Left renal pelvis (tissue), 4 donors: Measurements from ENCODE around the gene TTF1. TPM values are rescaled to one million over a fixed set of nuclear protein-coding genes. Genes with fewer than 3 reads are reported as not detected.
A peak's percentile ranks its signal among the peaks of the same experiment; 100 is the strongest.

ENCODE experiments used
- DNase-seq, 4 donors: peaks; one replicate each; pipeline ENCODE4 v3.0.0-alpha.2; 2013; ENCODE audit warnings: low read depth in 4 of 4, low spot score in 3 of 4
- polyA plus RNA-seq, 4 donors: library from polyadenylated mRNA; unstranded; fragments of 120-200 nt; gene quantifications; one replicate each; pipeline ENCODE4 v1.2.1, GENCODE V29; 2013; ENCODE audit not compliant: insufficient read length in 4 of 4

Gene TTF1
- polyA plus RNA-seq, 4 donors, result 14.0 to 20.6 (median 18.5) TPM

DNA sequence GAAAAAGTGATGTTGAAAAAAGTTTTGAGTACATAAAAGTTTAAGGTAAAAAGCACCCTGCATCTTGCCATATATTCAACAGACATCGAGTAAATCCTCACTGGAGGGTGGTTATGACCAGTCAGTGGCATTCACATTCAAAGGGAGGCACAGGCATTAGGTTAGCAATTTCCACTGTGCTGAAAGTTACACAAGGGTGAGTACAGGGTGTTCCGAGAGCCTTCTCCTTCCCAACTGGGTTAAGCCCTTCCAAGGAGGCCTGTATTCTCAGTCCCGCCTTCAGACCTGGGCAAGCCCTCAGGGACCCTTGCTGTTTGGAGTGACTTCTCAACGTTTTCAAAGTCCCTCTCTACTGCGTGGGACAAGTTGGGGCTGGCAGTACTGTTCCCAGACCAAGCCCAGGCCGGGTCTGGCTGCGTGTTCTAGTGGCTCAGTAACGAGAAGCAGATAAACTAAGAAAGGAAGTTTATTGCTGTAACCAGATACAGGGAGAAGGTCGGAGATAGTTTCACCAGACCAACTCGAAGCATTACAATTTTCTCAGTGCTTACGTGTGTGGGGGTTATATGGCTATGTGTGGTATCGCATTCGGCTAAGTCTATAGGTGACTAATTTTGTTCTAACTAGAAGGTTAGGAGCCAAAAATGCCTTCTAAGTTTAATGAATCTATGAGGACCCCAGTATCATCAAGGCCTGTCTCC lies 38.9 kb downstream of the TTF1 start:
- no peak for DNase-seq

DNA sequence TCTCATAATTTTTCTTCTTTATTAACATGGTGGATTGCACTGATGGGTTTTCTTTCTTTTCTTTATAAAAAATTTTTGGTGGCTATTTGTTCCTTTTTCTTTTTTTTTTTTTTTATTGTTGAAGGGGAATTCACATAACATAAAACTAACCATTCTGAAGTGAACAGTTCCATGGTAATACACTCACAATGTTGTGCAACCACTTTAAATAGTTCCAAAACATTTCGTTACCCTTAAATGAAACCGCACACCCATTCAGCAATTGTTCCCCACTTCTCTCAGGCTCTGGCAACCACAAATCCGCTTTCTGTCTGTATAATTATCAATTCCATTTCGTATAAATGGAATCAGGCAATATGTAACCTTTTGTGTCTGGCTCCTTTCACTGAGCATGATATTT lies 40.2 kb downstream of the TTF1 start:
- DNase-seq, result no peak

DNA sequence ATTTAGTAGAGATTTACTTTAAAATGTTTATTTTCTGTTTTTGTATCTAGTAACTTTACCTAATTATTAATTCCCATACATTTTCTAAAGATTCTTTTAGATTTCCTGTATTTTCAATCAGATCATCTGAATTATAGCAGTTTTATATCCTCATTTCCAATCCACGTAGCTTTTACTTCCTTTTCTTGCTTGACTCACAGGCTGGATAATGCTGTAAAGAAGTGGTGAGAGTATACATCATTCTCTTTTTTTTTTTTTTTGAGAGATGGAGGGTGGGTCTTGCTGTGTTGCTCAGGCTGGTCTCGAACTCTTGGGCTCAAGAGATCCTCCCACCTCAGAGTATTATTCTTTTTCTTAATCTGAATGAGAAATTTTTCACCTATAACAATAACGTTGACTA lies 40.7 kb downstream of the TTF1 start:
- no peak for DNase-seq

DNA sequence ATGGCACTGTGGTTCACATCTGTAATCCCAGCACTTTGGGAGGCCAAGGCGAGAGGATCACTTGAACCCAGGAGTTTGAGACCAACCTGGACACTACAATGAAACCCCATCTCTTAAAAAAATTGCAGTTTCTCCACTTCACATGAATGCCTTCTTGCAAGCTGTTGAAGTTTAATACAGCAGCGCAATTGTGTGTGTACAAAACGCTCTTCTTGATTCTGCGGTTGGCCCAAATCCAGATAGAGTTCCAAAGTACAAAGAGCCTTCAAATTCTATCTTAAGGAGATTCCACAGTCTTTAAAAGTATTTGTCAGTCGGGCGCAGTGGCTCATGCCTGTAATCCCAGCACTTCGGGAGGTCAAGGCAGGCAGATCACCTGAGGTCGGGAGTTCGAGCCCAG lies 42.6 kb downstream of the TTF1 start:
- no peak for DNase-seq

DNA sequence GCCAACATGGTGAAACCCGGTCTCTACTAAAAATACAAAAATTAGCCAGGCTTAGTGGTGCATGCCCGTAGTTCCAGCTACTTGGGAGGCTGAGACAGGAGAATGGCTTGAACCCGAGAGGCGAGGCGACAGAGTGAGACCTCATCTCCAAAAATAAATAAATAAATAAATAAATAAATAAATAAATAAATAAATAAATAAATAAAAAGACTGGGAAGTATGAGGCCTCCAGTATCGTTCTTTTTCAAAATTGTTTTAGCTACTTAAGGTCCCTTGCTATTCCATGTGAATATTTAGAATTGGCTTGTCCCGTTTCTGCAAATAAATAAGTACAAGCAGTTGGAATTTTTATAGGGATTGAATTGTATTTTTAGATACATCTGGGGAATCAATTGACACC lies 48.9 kb downstream of the TTF1 start:
- no peak for DNase-seq

DNA sequence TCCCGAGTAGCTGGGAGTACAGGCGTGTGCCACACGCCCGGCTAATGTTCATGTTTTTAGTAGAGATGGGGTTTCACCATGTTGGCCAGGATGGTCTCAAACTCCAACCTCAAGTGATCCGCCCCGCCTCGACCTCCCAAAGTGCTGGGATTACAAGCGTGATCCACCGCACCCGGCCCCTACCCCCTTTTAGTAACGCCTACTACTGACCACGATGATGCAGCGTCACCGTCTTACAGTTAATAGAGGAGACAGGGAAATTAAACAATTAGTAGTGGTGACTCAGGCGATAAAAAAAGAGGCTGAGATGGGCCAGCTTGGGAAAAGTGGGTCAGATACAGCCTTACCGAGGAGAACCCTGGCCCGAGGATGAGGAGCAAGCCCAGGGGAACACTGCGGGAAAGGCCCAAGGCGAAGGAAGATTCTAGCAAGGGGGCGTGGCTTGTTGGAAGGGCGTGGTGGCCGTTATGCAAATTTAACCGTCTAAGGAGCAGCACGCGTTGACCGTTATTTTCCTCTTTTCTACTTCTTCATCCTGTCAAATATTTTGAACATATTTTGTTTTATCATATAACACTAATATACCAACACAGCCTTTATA lies 50.2 kb downstream of the TTF1 start:
- no peak for DNase-seq

DNA sequence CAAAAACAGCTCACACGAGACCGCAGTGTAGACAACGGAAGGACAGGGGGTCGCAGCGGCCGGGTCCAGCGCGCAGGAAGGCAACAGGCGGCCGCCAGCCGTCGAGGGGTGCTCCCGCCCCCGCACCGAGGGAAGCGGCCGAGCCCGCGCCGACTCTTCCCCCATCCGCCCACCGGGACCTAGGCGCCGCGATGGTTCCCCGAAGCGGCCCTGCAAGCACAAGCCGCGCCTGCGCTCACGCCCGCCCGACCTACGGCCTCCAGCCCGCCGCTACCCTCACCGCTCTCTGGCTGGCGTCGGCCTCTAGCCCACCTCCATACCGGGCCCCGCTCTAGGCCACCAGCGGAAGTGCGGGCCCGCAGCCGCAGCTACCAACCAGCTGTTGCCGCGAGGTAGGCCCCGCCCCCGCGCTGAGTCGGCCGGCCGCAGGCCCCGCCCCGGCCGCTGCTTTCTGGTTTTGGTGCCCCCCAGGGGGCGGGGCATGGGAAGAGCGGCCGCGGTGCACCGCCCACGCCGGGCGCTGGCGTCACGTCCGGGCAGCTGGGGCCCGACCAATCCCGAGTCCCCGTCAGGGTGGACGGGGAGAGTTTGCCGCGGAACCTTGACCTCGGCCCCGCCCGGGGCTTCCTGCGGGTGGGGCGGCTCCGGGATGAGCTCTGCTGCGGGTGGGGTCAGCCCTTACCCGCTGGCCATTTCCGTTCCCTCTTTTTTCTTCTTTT lies 51.8 kb downstream of the TTF1 start, which contains the start of gene SETX:
Gene SETX, minus strand, starts transcription at position 350 of the 719 bp plus-strand sequence. CDS start 5,558 bp downstream, outside the sequence.
- DNase-seq, result peak; percentile 87 to 96 (median 95)

DNA sequence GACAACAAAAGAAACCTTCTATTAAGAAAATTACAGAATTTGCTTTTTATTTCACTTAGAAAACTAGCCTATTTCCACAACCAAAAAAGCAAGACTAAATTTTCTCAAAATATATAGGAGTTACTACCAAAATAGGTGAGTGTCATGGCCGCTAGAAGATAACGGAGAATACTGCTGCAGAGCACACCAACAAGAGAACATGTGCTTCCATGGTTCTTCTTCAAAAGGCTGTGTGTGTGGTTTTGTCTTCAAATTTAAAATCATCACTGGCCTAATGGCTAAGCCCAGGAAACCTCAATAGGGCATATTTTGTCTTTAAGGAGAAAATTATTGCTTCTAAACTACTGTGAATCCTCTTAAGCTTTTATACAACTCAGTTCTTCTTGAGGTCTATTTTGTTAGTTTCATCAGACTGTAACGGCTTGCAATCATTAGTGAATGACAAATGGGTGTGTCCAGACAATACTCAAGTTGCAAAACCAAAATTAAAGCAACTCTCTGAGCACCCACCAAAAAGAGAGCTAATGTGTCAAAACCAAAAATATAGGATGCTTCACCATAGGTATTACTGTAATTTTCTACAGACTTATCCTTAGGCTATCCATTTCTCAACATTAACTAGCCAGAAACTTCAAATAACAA lies 55.1 kb downstream of the TTF1 start:
- no peak for DNase-seq

DNA sequence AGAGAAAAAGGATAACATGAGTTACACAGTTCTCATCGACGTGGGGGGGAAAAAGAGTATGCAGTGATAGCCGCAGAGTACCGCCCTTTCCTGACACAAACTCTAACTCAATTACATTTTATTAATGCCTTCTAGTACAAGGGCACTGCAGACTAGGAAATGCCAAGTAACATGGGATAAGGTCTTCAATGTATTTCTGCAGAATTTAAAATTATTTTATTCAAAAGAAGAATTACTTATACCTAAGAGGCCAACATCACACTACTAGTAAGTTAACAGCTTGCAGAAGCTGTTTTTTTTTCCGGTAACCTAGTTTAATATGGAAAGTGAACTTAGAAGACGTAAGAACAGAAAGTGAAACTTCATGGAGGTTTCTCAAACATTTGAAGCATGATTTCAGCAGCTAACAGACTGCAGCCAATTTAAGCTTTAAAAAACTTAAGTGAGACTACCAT lies 55.8 kb downstream of the TTF1 start:
- no peak for DNase-seq

DNA sequence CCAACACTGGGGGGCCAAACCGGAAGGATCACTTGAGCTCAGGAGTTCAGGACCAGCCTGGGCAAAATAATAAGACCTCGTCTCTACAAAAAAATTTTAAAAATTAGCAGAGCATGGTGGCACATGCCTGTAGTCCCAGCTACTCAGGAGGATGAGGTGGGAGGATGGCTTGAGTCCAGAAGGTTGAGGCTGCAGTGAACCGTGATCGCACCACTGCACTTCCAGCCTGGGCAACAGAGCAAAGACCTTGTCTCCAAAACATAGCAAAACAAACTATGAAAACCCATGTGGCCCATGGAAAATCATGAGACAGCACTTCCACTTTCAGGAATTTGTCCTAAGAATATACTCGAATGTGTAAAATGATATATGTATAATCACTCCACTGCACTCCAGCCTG lies 58.0 kb downstream of the TTF1 start:
- no peak for DNase-seq

DNA sequence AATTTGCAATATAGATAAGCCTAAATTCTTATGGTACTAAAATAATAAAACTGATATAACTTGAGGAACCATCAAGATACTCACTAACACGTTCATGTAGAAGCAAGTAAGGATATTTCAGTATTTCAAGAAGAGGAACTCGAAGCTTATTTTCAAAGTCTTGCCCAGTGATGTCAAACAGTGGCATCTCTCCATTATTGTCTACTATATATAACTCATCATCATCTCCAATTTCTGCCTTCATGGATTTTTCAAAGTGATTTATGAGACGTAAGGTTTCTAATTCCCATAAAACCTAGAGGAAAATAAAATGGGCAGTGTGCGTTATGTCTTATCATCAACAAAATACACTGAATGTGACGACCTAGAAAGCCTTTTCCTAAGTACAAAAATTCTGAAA lies 60.5 kb downstream of the TTF1 start:
- DNase-seq, result no peak

DNA sequence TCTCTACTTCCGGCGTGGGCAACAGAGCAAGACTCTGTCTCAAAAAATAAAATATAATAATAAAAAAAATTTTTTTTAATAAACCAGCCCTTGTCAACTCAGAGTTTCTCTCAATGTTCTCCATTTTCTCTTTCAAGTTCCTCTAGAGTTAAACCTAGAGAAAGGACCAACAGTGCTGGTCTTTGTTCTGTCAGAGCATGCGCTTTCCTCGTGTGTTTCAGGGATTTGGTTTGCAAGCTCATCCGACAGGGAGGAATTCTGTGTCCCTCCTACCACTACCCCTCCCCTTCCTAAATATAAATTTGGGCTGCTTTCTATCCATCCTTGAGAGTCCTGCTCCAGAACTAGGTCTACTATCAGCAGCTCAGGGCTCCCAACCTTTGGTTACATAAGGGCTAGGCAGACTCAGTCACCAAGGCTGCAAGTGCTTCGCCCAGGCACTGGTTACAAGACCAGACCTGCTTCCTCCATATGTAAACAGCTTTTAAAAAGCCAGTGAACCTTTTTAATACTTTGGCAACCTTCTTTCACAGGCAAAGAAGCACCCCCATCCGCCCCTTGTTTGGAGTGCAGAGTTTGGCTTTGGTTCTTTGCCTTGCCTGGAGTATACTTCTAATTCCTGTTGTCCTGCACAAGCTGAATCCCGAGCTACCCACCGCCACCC lies 65.3 kb downstream of the TTF1 start:
- no peak for DNase-seq

DNA sequence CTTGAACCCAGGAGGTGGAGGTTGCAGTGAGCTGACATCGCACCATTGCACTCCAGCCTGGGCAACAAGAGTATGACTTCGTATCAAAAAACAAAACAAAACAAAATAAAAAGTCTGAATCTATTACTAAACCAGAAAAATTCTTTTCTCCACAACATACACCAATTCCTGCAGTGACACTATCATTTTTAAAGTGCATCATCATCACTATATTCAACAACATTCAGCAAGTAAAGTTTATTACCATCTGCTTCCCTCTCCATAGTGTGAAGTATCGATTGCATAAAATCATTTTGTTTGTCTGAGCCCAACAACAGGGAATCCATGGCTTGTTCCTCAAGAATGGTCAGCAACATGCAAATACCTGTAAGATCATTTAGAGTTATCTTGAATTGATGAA lies 72.3 kb downstream of the TTF1 start:
- no peak for DNase-seq

DNA sequence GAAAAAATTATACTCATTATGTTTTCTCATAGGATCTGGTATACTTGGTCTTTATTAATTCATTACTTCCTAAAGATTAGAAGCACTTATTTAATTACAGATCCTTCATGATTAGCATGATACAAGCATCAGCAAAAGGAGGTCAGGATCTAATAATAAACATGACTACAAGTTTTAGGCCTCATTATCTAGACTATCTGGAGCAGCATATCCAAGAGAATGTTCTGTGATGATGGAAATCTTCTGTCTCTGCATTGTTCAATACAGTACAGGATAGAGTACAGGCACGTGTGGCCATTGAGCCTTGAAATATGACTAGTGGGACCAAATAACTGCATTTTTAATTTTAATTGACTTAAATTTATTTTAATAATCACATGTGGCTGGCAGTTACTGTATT lies 73.1 kb downstream of the TTF1 start:
- DNase-seq, result no peak

DNA sequence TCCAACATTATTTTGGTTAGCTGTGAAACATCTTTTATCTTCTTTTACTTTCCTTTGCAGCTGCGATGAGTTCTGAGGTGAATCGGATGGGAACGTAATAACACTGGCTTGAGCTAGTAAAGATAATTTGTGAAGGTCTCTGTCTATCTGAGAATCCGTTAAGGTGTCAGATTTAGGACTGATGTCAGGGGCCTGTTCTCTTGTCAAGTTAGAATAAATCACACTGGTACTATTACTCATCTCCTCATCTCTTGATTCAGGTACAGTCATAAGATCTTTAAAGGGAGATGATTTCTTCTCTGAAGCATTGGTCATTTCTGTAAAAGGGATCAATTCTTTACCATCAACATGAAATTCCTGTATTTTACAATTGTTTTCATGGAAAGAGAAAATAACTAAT lies 78.1 kb downstream of the TTF1 start:
- DNase-seq, result no peak

DNA sequence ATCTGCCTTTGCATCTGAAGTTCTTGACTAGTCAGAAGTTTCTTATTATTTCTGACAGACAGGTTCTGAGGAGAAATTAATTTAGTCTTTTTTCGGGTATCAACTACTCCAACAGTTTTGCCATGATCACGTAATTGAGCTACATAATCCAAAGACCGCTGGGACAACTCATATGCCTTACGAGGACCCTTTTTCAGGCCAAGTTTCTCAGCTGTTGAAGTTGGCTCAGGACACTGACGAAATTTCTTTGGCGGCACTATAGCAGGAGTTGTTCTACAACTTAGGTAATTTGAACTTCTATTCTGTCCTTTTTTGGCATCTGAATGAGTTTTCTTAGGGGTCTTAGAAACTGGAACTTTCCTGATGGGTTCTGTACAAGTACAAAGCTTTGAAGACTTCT lies 79.1 kb downstream of the TTF1 start:
- no peak for DNase-seq

Other genes starting within 250 kb of the TTF1 start
- under 1 TPM; 0.33 to 0.50 (median 0.38) TPM for gene NTNG2, start 244.8 kb downstream of the TTF1 start, polyA plus RNA-seq
- 10 to 100 TPM; 43.5 to 57.8 (median 51.7) TPM for gene SETX, start 51.9 kb downstream of the TTF1 start, polyA plus RNA-seq
- 1 to 10 TPM in 2 of 4 donors, under 1 TPM in 2; 0.19 to 1.3 (median 1.1) TPM for gene CFAP77, start 3.4 kb upstream of the TTF1 start, polyA plus RNA-seq
- not detected for gene BARHL1, start 175.8 kb upstream of the TTF1 start, polyA plus RNA-seq